Measurements from ENCODE around the gene IFIT1B. TPM values are rescaled to one million over a fixed set of nuclear protein-coding genes. Genes with fewer than 3 reads are reported as not detected.

IFIT1B gene
- total RNA-seq, 1 experiment from 2014 or later, result not detected

DNA sequence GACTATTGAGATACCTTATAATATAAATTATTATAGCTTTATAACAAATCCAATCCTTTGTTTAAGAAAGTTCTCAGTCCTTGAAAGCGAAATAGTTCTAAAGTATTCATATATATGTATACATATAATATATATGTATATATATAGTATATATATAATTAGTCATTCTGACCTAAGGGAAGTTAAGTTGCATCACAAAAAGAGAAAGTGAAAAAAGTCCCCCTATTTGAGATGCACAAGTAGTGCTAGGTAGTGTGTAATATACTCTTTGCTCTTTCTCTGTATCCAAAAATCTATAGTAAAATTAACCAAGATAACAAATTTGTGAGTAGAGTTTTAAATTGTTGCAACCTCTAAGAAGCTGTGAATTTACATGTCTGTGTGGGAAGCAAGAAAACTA is 13.3 kb upstream of the IFIT1B start:
- Histone ChIP-seq H3K9ac (ENCODE audit: low read length) (no peak overlapping the region), H3K79me2 (ENCODE audit: low read length) (no peaks in the 10 kb centered on the region), H2AFZ (ENCODE audit: low read length) (no peak overlapping the region), H4K20me1 (ENCODE audit: low read length) (no peaks in the 10 kb centered on the region), H3K27me3 (ENCODE audit: low read length) (no peaks in the 10 kb centered on the region), H3F3A (ENCODE audit: low read length, unreplicated experiment) (no peaks in the 10 kb centered on the region), H3K36me3 (ENCODE audit: low read depth, low read length) (no peaks in the 10 kb centered on the region), H3K4me1 (ENCODE audit: insufficient read depth, low read length) (peaks cover 6% of the 10 kb centered on the region), H3K27ac (ENCODE audit: low read length) (no peak overlapping the region), H3K9me2 (replicated peaks; ENCODE audit: low read length) (no peaks in the 10 kb centered on the region), H3K4me3 (ENCODE audit: low read length) (no peak overlapping the region), H3K4me2 (ENCODE audit: low read length) (no peak overlapping the region), H3K9me3 (ENCODE audit: low read length) (no peaks in the 10 kb centered on the region)
- no peak for TF ChIP-seq EZH2 (IDR thresholded peaks at IDR 0.05; ENCODE audit: low read length, unreplicated experiment)
- TF ChIP-seq, protein P1, sequence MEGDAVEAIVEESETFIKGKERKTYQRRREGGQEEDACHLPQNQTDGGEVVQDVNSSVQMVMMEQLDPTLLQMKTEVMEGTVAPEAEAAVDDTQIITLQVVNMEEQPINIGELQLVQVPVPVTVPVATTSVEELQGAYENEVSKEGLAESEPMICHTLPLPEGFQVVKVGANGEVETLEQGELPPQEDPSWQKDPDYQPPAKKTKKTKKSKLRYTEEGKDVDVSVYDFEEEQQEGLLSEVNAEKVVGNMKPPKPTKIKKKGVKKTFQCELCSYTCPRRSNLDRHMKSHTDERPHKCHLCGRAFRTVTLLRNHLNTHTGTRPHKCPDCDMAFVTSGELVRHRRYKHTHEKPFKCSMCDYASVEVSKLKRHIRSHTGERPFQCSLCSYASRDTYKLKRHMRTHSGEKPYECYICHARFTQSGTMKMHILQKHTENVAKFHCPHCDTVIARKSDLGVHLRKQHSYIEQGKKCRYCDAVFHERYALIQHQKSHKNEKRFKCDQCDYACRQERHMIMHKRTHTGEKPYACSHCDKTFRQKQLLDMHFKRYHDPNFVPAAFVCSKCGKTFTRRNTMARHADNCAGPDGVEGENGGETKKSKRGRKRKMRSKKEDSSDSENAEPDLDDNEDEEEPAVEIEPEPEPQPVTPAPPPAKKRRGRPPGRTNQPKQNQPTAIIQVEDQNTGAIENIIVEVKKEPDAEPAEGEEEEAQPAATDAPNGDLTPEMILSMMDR (conservative IDR thresholded peaks at IDR 0.05; ENCODE audit: low read depth, low read length), result no peak
- TF ChIP-seq EZH2phosphoT487 (IDR thresholded peaks at IDR 0.05; ENCODE audit: borderline replicate concordance, low read length), result no peak
- DNase-seq (no peak), ATAC-seq (no peak)
- intact Hi-C loops (cut with micrococcal nuclease), result no loop called here
- CTCF ChIA-PET, result no interaction called here
- POLR2A ChIA-PET (ENCODE audit: unreplicated experiment), result interaction anchor here (0.6 kb wide), 1 partner anchor 101 kb away, joined by 3 read pairs; no protein-coding TSS in a partner anchor
- no TSS peak for BruUV-seq (replicated peaks)

DNA sequence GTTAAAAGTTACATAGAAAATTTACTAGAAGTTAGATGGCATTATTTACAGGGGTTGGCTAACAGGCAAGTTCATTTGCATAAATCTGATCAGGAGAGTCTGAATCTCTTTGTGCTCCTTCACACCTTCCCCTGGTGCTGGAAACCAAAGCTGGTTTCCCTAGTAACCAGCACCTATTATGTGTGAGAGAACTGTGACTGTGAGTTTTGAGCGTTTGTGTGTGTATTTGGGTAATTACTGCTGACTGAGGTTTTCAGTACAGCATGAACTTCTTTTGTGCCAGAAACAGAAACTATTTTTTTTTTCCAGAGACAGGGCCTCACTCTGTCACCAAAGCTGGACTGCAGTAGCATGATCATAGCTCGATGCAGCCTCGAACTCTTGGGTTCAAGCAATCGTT is 10.3 kb upstream of the IFIT1B start:
- BruUV-seq (replicated peaks), result no TSS peak
- H3K9me3 ChIP-seq (ENCODE audit: low read length), result no peaks in the 10 kb centered on the region
- no peaks in the 10 kb centered on the region for H3K27me3 ChIP-seq (ENCODE audit: low read length)
- intact Hi-C loops (cut with micrococcal nuclease), result no loop called here
- no peaks in the 10 kb centered on the region for H3K9me2 ChIP-seq (replicated peaks; ENCODE audit: low read length)
- peaks cover 15% of the 10 kb centered on the region for H3K4me1 ChIP-seq (ENCODE audit: insufficient read depth, low read length)
- CTCF ChIA-PET, result no interaction called here
- TF ChIP-seq EZH2phosphoT487 (IDR thresholded peaks at IDR 0.05; ENCODE audit: borderline replicate concordance, low read length) (no peak), EZH2 (IDR thresholded peaks at IDR 0.05; ENCODE audit: low read length, unreplicated experiment) (no peak)
- TF ChIP-seq, protein P1 (conservative IDR thresholded peaks at IDR 0.05; ENCODE audit: low read depth, low read length), result no peak
- no peaks in the 10 kb centered on the region for H3K36me3 ChIP-seq (ENCODE audit: low read depth, low read length)
- no peaks in the 10 kb centered on the region for H3F3A ChIP-seq (ENCODE audit: low read length, unreplicated experiment)
- H2AFZ ChIP-seq (ENCODE audit: low read length), result no peak overlapping the region
- no peak for DNase-seq
- no peaks in the 10 kb centered on the region for H4K20me1 ChIP-seq (ENCODE audit: low read length)
- no peak overlapping the region for H3K4me3 ChIP-seq (ENCODE audit: low read length)
- no peak for ATAC-seq
- POLR2A ChIA-PET (ENCODE audit: unreplicated experiment), result no interaction called here
- no peak overlapping the region for H3K9ac ChIP-seq (ENCODE audit: low read length)
- no peaks in the 10 kb centered on the region for H3K79me2 ChIP-seq (ENCODE audit: low read length)
- H3K4me2 ChIP-seq (ENCODE audit: low read length), result no peak overlapping the region
- no peak overlapping the region for H3K27ac ChIP-seq (ENCODE audit: low read length)

DNA sequence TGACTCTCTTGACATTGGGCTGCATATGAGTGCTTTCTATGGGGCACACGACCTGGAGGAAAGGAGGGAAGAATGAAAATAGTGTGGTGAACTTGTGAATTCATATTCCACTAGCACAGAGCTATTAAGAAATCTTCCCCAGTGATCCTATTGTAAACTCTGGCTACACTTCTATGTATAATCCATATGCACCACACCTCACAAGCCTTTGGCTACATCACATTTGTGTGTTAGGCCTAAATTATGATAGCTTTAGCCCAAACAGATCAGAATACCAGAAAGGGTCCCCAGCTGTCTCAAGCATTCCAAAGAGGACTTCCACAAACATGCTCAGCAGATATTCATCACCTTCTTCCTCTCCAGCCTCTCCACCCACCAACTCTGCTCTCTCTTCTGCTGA is 9.7 kb upstream of the IFIT1B start:
- Histone ChIP-seq H3K4me3 (ENCODE audit: low read length) (no peak overlapping the region), H3K4me1 (ENCODE audit: insufficient read depth, low read length) (peaks cover 21% of the 10 kb centered on the region), H3K36me3 (ENCODE audit: low read depth, low read length) (no peaks in the 10 kb centered on the region), H2AFZ (ENCODE audit: low read length) (no peak overlapping the region), H3K9ac (ENCODE audit: low read length) (no peak overlapping the region), H3K27me3 (ENCODE audit: low read length) (no peaks in the 10 kb centered on the region), H3K9me2 (replicated peaks; ENCODE audit: low read length) (no peaks in the 10 kb centered on the region), H3K9me3 (ENCODE audit: low read length) (no peaks in the 10 kb centered on the region), H3K4me2 (ENCODE audit: low read length) (no peak overlapping the region), H3F3A (ENCODE audit: low read length, unreplicated experiment) (no peaks in the 10 kb centered on the region), H4K20me1 (ENCODE audit: low read length) (no peaks in the 10 kb centered on the region), H3K79me2 (ENCODE audit: low read length) (no peaks in the 10 kb centered on the region), H3K27ac (ENCODE audit: low read length) (no peak overlapping the region)
- POLR2A ChIA-PET (ENCODE audit: unreplicated experiment), result interaction anchor here (0.6 kb wide), 1 partner anchor 20 kb away, joined by 11 read pairs; no protein-coding TSS in a partner anchor
- TF ChIP-seq EZH2 (IDR thresholded peaks at IDR 0.05; ENCODE audit: low read length, unreplicated experiment), result no peak
- no peak for TF ChIP-seq EZH2phosphoT487 (IDR thresholded peaks at IDR 0.05; ENCODE audit: borderline replicate concordance, low read length)
- TF ChIP-seq, protein P1 (conservative IDR thresholded peaks at IDR 0.05; ENCODE audit: low read depth, low read length), result no peak
- BruUV-seq (replicated peaks), result no TSS peak
- CTCF ChIA-PET, result no interaction called here
- DNase-seq (no peak), ATAC-seq (no peak)
- intact Hi-C loops (cut with micrococcal nuclease), result no loop called here
